Hepatocyte (in vitro differentiated cells): Measurements from ENCODE around the gene ARHGAP26. TPM values are rescaled to one million over a fixed set of nuclear protein-coding genes. Genes with fewer than 3 reads are reported as not detected.

Experiments used
- DNase-seq: peaks from one replicate; pipeline ENCODE4 v3.0.0-alpha.2; 2016; ENCODE audit warnings: low spot score
- H2AFZ ChIP-seq: fragments of 200-600 bp; sonication (generic); 2 replicates; pipeline ENCODE4 v1.6.0; 2016; ENCODE audit warnings: antibody characterized with exemption, mild to moderate bottlenecking
- H3K27ac ChIP-seq: fragments of 200-600 bp; sonication (generic); 2 replicates; pipeline ENCODE4 v1.5.1; 2016; ENCODE audit warnings: mild to moderate bottlenecking
- H3K27me3 ChIP-seq: fragments of 200-600 bp; sonication (generic); 2 replicates; pipeline ENCODE4 v1.6.1; 2016
- H3K36me3 ChIP-seq: fragments of 200-600 bp; sonication (generic); replicated peaks from 2 replicates; pipeline ENCODE4 v1.5.1; 2016; ENCODE audit warnings: low read depth; ENCODE audit not compliant: insufficient read depth
- H3K4me1 ChIP-seq: fragments of 200-600 bp; sonication (generic); 2 replicates; pipeline ENCODE4 v1.5.1; 2016; ENCODE audit warnings: mild to moderate bottlenecking, moderate library complexity; ENCODE audit not compliant: insufficient read depth
- H3K4me2 ChIP-seq: fragments of 200-600 bp; sonication (generic); 2 replicates; pipeline ENCODE4 v1.6.0; 2016
- H3K4me3 ChIP-seq: fragments of 200-600 bp; sonication (generic); 2 replicates; pipeline ENCODE4 v1.5.1; 2016; ENCODE audit warnings: mild to moderate bottlenecking
- H3K79me2 ChIP-seq: fragments of 200-600 bp; sonication (generic); 2 replicates; pipeline ENCODE4 v1.6.0; 2017; ENCODE audit warnings: mild to moderate bottlenecking
- H3K9me2 ChIP-seq: fragments of 200-600 bp; sonication (generic); replicated peaks from 2 replicates; pipeline ENCODE4 v1.6.0; 2017; ENCODE audit warnings: mild to moderate bottlenecking; ENCODE audit not compliant: insufficient read depth
- H3K9me3 ChIP-seq: fragments of 200-600 bp; sonication (generic); 2 replicates; pipeline ENCODE4 v1.5.1; 2016; ENCODE audit warnings: low read depth, mild to moderate bottlenecking
- H4K20me1 ChIP-seq: fragments of 200-600 bp; sonication (generic); 2 replicates; pipeline ENCODE4 v1.6.0; 2016; ENCODE audit warnings: mild to moderate bottlenecking; ENCODE audit not compliant: insufficient read depth, poor library complexity, severe bottlenecking
- CTCF ChIP-seq: fragments of 200-600 bp; sonication (generic); IDR thresholded peaks from 2 replicates; pipeline ENCODE4 v1.5.1; 2016; ENCODE audit warnings: antibody characterized with exemption, mild to moderate bottlenecking; ENCODE audit not compliant: poor library complexity
- EZH2 ChIP-seq: fragments of 200-600 bp; sonication (generic); IDR thresholded peaks from 2 replicates; pipeline ENCODE4 v1.6.1; 2016; ENCODE audit warnings: antibody characterized with exemption, mild to moderate bottlenecking, borderline replicate concordance
- EZH2phosphoT487 ChIP-seq: fragments of 200-600 bp; sonication (generic); IDR thresholded peaks from one replicate; pipeline ENCODE4 v1.6.1; 2018; ENCODE audit warnings: antibody characterized with exemption, mild to moderate bottlenecking, low read depth, moderate library complexity; ENCODE audit not compliant: unreplicated experiment, severe bottlenecking
- WGBS: methylation state at CpG from one replicate; pipeline ENCODE4 v1.1.6; 2016; ENCODE audit warnings: low lambda C conversion rate; ENCODE audit errors: missing lambda C conversion rate; 5-methylcytosine and 5-hydroxymethylcytosine counted together
- polyA plus RNA-seq: library from polyadenylated mRNA; unstranded; fragments of >200 nt; fragmentation: Nextera tagmentation; extraction: Ambion mirVana; gene quantifications from 2 replicates; pipeline ENCODE4 v1.2.1, GENCODE V29; 2016
- total RNA-seq: library from RNA; depleted of rRNA; stranded (reverse); fragments of >200 nt; gene quantifications from 2 replicates; pipeline ENCODE4 v1.2.3, GENCODE V29; 2014

The ARHGAP26 gene
- total and polyA plus RNA-seq, 2 experiments from 2014 or later: 16.5 to 19.8 TPM

- H2AFZ ChIP-seq: no peak overlapping the region
- no peaks in the 10 kb centered on the region for H3K27me3 ChIP-seq
- H3K79me2 ChIP-seq: peaks cover 35% of the 10 kb centered on the region
- no peak for TF ChIP-seq EZH2phosphoT487
- TF ChIP-seq EZH2: no peak
- TF ChIP-seq CTCF: no peak
- 66% methylated on average over 2 of the region's 2 CpGs for WGBS
- H3K4me2 ChIP-seq: no peak overlapping the region
- H4K20me1 ChIP-seq: no peaks in the 10 kb centered on the region
- no peaks in the 10 kb centered on the region for H3K36me3 ChIP-seq
- H3K9me2 ChIP-seq: no peaks in the 10 kb centered on the region
- no peak for DNase-seq
- H3K4me1 ChIP-seq: peaks cover 22% of the 10 kb centered on the region
- H3K27ac ChIP-seq: no peak overlapping the region
- no peaks in the 10 kb centered on the region for H3K9me3 ChIP-seq
- H3K4me3 ChIP-seq: no peak overlapping the region
Measured at GRCh38 chr5:142836048-142836447, 65.9 kb downstream of the ARHGAP26 start.

- WGBS: 78% methylated on average over 8 of the region's 8 CpGs
- Histone ChIP-seq H3K4me2 (no peak overlapping the region), H3K4me3 (no peak overlapping the region), H2AFZ (no peak overlapping the region), H3K27ac (peak overlapping the region; percentile 10), H4K20me1 (no peaks in the 10 kb centered on the region), H3K9me3 (no peaks in the 10 kb centered on the region), H3K4me1 (peaks cover 22% of the 10 kb centered on the region), H3K36me3 (no peaks in the 10 kb centered on the region), H3K27me3 (no peaks in the 10 kb centered on the region), H3K9me2 (no peaks in the 10 kb centered on the region), H3K79me2 (peaks cover 40% of the 10 kb centered on the region)
- DNase-seq: no peak
- TF ChIP-seq EZH2: no peak
- no peak for TF ChIP-seq CTCF
- TF ChIP-seq EZH2phosphoT487: no peak
Measured at GRCh38 chr5:142837081-142837725, 67.0 kb downstream of the ARHGAP26 start.

GRCh38 chr5:142838845-142839244 lies 68.7 kb downstream of the ARHGAP26 start:
- Histone ChIP-seq H3K36me3 (no peaks in the 10 kb centered on the region), H3K4me1 (peaks cover 22% of the 10 kb centered on the region), H3K27me3 (no peaks in the 10 kb centered on the region), H4K20me1 (no peaks in the 10 kb centered on the region), H2AFZ (no peak overlapping the region), H3K27ac (no peak overlapping the region), H3K4me3 (no peak overlapping the region), H3K9me3 (no peaks in the 10 kb centered on the region), H3K9me2 (no peaks in the 10 kb centered on the region), H3K4me2 (no peak overlapping the region), H3K79me2 (peaks cover 51% of the 10 kb centered on the region)
- WGBS: 70% methylated on average over 5 of the region's 5 CpGs
- no peak for DNase-seq
- TF ChIP-seq CTCF (no peak), EZH2 (no peak), EZH2phosphoT487 (no peak)
